GM11168 (cell line): ENCODE data around the gene C10orf143.
"Not testable (repeated sequence)": the region's sequence is repeated elsewhere in the genome, so short reads cannot be mapped to it uniquely, and the experiment has no call there.

Source experiments
- in situ Hi-C: fragments of 300-500 bp; cut with MboI; formaldehyde crosslinking; loops from one replicate; pipeline ENCODE4 v1.12.0; 2022; ENCODE audit warnings: low sequenced_read_pairs; ENCODE audit not compliant: unreplicated experiment

The C10orf143 gene

DNA sequence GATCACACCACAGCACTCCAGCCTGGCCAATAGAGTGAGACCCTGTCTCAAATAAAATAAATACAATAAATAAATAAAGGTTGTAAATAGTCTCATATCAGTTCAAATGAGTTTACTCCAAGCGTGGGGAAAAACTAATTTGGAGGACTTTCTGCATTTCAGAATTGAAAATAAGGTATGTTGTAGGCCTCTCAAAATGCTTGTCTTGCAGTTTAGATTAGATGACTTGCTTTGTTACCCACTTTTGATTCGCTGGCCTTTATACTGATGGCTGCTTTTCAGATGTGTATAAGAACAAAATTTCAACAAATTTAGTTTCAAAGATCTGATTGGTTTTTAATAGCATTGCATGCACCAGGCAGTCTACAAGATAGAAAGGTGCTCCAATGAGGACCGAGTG, 2.2 kb upstream of the C10orf143 start:
- in situ Hi-C loops = no loop called here

DNA sequence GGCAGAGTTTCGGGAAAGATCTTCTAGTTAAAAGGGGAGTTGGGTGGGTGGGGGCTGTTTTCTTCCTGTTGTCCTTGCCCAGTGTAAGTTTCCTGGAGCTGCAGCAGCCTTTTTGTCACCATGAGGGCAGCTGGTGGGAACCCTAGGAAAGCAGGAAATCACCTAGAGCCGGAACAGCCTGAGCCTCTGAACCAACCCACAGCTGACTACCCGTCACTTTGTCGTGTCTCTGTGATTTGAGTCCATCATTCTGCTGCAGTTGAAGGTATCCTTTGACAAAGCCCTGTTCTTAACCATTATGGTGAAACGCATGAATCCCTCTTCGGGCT, 1.2 kb upstream of the C10orf143 start:
- in situ Hi-C loops = no loop called here

DNA sequence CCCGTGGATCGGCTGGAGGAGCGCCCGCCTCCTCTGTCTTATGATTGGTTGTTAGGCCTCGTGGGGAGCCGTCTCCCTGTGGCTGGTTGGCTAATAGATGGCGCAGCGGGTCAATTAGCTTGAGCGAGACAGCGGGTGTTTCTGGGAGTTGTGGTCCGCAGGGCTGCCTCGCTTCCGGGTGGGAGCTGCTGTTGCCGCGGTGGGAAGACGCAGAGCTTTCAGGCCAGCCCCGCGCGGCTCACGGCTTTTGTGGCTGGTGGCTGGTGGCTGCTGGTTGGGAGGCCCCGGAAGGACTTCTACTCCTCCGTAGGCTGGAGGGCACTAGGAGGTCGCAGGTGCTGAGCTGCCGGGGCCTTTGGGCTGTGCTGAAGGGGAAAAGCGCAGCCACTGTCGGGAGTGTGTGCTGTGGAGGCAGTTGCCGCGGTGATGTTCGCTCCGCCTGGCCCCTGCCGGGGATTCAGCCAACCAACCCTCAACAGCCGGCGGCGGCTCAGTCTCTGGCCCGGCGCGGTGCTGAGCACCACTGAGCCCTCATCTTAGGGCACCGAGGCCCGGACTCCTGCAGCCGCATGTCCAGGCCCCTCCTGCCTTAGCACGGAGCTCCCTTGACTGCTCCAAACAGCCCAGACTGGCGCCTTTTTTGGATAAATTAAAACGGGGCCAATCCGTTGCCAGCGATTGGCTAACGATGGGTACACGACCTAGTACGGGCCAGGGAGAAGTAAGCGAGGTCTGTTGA, 652 bp upstream of the C10orf143 start:
- in situ Hi-C loops = no loop called here

DNA sequence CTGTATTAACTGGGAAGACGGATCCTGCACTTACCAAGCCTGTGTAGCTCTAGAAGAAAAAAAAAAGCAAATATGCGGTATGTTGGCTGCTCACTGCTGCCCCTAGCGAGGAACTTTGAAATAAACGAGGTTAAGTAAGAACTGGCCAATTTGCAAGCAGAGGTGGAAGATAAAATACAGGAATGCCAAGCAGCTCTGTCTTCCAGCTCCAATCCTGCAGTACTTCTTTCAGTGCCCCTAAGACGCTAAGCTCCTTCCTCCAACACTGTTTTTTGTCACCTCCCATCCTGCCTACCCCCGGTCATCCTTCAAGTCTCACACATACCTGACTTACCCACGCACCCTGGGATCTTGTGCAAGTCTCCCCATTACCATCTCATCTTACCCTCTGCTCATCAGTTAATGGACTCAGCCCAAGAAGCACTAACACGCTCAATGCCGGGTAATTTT, 809 bp downstream of the C10orf143 start:
- in situ Hi-C loops = no loop called here

DNA sequence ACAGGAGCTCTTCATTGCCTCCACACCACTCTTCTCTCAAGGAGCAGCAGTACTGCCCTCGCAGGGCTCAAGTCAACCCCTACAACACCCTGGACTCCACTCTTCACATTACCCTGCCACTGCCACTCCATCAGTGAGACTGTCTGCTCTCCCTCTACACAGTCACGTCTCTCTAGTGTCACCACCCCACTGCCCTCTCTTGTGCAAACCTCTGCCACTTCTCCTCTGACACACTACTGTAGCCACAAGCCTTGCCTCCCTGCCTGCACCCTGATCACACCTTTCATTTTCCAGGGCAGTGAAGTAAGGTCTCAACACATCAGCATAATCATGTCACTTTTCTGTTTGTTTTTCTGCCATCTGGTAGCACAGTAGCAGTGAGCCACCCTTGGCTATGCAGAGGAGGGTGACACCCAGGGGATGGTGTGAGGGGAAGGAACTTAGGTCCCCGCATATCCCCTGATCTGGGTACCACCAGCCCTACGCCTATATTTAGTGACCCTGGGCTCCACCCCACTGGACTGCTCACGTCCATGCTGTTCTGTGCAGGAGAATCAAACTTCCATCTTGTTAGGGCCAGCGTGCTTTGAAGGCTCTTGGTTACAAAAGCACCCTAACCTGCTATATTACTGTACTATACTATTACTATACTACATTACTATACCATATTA, 1.6 kb downstream of the C10orf143 start:
- in situ Hi-C loops = no loop called here

DNA sequence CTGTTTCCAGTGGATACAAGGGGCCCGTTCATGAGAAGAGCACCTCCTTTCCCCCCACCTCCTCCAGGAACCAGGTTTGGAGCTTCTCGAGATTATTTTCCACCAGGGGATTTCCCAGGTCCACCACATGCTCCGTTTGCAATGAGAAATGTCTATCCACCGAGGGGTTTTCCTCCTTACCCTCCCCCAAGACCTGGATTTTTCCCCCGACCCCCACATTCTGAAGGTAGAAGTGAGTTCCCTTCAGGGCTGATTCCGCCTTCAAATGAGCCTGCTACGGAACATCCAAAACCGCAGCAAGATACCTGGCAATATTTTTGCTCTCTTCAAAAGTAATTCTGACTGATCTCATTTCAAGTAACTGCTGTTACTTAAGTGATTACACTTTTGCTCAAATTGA, 2.5 kb downstream of the C10orf143 start:
- in situ Hi-C loops = not testable (repeated sequence)

DNA sequence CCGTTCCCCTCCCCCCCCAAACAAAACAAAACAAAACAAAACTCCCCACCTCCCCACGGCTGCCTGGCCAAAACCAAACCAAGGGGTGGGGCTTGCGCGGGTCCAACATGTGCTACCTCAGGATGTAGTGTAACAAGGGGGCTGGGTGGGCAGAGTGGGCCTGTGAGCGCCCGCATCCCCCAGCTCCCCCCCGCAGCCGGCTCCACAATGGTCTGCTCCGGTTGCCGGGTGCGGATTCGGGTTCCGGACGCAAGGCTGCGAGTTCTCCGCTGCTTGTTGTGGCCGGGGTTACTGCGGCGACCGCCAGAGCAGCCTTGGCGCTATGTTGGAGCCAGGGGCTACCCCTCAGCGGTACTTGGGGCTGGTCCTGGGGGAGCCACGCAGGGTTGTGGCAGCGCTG, 4.9 kb downstream of the C10orf143 start:
- in situ Hi-C loops = no loop called here

DNA sequence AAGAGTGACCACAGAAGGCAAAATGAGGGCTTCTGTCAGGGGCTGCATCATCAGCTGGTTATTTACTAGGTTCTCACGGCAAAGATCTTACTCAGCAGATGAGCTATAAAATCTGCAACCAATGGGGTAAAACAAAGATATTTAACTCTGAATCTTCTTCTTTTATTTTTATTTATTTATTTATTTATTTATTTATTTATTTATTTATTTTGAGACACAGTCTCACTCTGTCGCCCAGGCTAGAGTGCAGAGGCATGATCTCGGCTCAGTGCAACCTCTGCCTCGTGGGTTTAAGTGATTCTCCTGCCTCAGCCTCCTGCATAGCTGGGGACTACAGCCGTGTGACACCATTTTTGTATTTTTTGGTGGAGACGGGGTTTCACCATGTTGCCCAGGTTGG, 11.3 kb downstream of the C10orf143 start:
- in situ Hi-C loops = no loop called here

DNA sequence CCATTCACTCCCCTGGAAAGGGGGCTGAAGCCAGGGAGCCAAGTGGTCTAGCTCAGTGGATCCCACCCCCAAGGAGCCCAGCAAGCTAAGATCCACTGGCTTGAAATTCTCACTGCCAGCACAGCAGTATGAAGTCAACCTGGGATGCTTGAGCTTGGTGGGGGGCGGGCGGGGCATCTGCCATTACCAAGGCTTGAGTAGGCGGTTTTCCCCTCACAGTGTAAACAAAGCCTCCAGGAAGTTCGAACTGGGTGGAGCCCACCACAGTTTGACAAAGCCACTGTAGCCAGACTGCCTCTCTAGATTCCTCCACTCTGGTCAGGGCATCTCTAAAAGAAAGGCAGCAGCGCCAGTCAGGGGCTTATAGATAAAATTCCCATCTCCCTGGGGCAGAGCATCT, 20.1 kb downstream of the C10orf143 start:
- in situ Hi-C loops = not testable (repeated sequence)

DNA sequence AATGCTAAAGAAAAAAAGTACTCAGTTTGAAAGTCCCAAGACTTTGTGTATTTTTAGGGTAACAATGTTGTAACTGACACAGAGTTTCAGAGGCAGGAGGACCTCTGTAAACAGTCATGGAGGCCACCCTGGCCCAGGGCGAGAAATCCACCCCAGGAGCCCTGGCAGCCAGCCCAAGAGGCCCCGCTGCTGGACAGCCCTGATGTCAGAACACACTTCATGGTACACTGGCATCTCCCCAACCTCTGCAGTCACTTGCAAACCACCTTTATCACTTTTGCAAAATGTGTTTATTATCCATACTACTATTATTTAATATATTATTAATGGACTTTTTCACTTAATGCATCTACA, 30.2 kb downstream of the C10orf143 start:
- in situ Hi-C loops = no loop called here

DNA sequence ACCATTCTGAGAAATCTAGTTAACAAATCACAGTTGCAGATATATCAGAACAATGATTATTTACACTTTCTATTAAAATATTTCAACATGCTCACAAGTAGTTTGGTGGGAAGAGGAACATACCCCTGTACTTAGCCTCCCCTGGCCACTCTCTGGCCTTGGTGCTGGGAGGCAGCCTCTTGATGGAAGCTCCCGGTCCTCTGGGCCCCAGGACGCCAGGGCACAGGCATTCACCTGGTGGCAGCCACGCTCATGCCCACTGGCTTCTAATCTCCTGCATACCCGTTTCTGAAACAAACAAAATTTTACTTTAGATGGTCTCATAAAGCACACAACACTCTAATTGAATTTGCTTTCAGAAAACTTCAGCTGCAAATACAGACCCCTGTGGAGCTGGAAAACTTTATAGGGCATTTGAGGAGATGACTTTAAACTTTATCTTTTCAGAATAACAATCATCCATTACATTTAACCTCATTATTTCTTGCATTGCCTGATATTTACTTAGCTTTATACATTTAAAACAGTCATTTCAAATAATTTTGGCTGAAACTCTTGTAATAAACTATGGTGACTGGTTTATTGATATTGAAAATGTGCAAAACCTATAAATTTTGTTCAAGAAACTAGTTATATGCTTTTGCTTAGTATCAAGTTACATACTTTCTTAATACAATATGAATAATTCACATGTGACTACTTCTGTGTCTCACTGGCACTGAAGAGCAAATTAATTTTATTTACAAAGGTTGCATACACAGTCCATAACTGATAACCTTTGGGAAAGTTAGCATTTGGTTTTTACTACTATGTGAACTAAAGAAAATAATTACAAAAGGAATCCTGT, 30.8 kb downstream of the C10orf143 start:
- in situ Hi-C loops = no loop called here

DNA sequence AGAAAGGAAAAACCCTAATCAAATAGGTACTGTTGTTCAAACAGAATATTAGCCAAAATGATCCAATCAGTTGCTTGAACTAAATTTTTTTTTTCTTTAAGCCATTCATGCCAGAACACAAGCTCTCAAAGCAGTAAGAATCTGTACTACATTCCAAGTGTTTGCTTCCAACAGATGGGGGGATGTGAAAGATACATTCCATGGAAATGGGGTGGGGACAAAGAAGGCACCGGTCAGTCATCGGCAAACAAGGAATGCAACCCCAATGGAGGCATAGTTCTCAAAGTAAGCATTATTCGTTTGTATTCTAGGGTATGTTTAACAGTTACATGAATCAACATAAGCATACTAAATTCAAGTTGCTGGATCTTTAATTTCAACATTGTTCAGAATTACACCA, 32.5 kb downstream of the C10orf143 start:
- in situ Hi-C loops = no loop called here

DNA sequence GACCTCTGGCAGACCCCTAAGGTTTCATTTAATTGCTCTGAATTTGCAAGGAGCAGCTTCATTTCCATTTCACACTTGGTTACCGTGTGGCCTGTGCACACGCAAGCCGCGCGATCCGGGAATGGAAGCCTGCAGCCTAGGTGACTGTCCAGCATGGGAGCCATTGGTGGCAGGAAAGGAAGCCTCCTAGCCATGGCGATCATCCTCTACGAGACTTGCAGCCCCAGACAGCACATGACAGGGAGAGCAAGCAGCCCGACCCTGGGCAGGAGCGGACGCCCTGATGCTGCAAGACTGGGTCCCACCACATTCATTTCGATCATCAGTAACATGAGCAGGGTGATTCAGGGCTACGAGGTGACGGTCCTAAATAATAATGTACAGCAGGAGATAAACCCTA, 33.9 kb downstream of the C10orf143 start:
- in situ Hi-C loops = no loop called here

DNA sequence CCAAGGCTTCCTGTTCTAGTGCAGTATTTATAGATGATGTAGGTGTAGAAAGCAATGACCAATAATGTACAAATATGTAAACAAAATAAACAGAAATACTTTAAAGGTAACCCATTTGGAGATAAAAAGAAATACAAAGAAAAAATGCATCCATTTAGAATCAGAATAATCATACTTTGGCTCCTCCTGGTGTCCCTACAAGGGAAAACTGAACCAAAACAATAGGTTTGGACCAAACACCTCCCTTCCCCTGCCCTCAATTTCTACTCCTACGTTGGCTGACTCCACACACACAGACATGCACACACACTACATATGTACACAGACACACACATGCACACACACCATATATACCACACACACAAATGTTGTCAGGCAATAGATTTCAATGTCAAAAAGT, 36.0 kb downstream of the C10orf143 start:
- in situ Hi-C loops = no loop called here

DNA sequence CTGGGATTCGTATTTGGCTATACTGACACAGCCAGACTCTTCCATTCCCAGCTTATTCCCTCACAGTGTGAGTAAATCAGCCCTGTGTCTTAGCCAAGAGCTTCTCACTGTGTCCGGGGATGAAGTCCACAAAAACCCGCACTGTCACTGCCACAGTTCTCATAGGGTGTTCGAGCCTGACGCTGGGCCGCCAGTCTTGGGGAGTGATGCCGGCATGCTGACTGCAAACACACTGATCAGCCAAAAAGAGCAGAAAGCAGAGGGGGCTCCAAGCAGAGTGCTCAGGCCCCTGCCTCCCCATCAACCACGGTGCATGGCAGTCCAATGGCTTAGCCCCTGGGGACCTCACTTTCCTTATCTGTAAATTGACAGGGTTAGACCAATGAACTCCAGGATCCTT, 36.7 kb downstream of the C10orf143 start:
- in situ Hi-C loops = no loop called here

DNA sequence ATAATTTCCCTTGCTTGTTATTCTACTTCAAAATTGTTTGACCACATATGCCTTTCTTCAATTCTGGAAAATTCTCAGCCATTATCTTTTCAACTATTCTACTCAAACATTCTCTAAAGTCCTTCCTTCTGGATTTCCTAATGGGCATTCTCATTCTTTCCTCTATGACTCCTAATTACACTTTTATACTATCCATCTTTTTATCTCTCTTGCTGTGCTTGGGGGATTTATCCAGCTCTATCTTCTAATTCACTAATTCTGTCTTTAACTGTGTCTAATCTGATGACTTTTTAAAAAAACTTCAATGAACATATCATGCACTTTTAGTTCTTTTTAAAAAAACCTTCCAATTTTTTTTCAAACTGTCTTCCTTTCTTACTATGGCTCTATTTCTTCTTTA, 38.4 kb downstream of the C10orf143 start:
- in situ Hi-C loops = no loop called here

DNA sequence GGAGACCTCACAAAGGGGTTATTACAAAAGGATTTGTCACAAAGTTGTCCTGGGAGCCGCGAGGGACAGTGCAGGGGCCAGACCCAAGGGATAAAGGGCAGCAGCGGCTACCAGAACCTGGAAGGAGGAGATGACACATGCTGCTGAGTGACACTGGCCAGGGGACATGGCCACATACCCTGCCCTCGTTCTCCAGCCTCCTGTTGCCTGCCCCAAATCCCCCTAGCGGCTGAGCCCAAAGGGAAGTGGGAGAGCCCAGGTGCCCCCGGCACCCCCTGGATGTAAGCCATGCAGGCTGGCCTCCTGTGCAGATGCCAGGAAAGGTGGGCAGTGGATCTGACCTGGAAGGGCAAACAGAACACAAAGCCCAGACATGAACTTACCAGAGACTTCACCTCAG, 42.7 kb downstream of the C10orf143 start:
- in situ Hi-C loops = no loop called here

DNA sequence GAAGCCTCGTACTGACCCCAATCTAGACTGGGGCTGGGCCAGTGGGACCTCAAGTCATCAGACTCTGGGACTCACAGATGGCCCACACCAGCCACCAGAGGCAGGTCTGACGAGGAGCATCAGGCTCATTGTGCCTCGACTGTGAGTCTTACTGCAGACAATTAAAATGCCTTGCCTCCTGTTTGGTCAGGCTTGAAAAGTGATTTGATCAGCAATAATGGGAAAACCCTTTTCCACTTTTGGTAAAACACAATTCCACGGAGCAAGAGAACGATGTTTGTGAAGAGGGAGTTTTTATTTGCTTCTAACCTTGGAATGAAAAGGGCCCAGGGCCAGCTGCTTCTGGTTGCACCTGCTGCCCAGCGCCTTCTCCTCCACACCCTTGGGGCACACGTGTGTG, 43.9 kb downstream of the C10orf143 start:
- in situ Hi-C loops = no loop called here

DNA sequence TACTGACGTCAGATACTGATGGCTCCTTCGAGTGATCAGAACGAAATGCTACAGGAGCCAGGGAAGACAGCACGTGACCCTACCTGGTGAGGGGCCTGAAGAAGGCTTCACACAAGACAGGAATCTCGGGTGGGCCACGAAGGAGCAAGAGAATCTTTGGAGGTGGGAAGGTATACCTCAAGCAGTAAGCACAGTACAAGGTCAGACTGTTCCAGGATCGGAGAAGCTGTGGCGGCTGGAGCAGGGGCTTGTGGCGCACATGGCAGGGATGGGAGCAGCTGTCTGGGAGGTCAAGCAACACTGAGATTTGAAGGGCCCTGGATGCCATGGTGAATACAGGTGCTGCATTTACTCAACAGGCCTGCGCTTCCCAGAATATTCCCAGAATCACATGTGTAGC, 45.4 kb downstream of the C10orf143 start:
- in situ Hi-C loops = no loop called here

DNA sequence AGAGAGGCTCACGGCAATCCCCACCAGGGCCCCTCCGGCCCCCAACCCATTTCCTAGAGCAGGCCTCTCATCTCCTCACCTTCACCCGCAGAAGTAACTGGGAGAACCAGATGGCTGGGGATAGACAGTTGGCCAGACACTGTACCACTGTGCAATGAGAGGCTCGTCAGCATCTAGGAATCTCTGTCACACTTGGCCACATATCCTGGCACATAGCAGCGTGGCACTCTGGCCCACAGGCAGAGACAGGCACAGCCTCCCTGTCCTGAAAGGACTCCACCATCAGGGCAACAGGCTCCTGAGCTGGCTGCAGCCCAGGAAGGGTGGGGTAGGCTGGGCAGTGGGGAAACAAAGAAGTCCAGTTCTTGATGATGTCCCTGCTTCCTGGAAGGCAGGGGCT, 45.8 kb downstream of the C10orf143 start:
- in situ Hi-C loops = no loop called here

DNA sequence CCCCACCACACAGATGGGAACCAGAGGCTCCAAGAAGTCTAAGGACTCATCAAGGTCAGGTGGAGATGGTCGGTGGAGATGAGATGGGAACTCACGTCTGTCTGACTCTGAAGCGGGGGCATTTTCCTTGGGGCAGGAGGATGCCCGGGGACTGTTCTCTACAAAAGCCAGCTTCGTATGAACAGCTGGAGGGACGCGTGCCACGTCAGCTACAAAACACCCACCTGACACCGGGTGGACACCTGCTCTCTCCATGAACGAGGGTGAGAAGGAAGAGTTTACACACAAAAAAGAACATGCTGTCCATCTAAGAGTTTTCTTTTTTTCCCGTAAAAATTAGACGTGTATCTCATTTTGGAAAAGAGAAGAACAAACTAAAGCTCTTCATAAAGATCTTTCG, 47.7 kb downstream of the C10orf143 start:
- in situ Hi-C loops = no loop called here
